Keratinocyte (primary cell): Measurements from ENCODE around the gene RAD21L1.

ENCODE experiments used
- CTCF ChIP-seq, 3 experiments: IDR thresholded peaks in 1 of 3; conservative IDR thresholded peaks in 1 of 3; optimal IDR thresholded peaks in 1 of 3; 2 replicates in 2 of 3; 3 replicates in 1 of 3; pipeline versions ENCODE3 to v1.5.1; 2011; ENCODE audit warnings: low read length in 3 of 3, mild to moderate bottlenecking in 3 of 3, moderate library complexity in 2 of 3, control low read depth in 1 of 3, inconsistent platforms in 1 of 3; ENCODE audit not compliant: insufficient read depth in 2 of 3; ENCODE audit errors: extremely low read depth in 1 of 3
- EZH2 ChIP-seq: IDR thresholded peaks from one replicate; pipeline ENCODE4 v1.6.1; 2012; ENCODE audit warnings: inconsistent platforms, mild to moderate bottlenecking, low read length, moderate library complexity

- no peak for TF ChIP-seq CTCF (optimal IDR thresholded peaks at IDR 0.05 in 1 of 3, IDR thresholded peaks at IDR 0.05 in 1 of 3, conservative IDR thresholded peaks at IDR 0.05 in 1 of 3; ENCODE audit: extremely low read depth in 1 of 3, insufficient read depth in 2 of 3, low read length in 3 of 3)
- no peak for TF ChIP-seq EZH2
These were observed 521 bp upstream of the RAD21L1 start for GRCh38 chr20:1225263-1225782.
